ENCODE results near the gene VPREB3. TPM values are rescaled to one million over a fixed set of nuclear protein-coding genes. Genes with fewer than 3 reads are reported as not detected.

VPREB3 gene
- total RNA-seq, 3 donors from 2014 or later (not counting 1 experiment from before 2014, with no cell fraction given) = not detected

DNA sequence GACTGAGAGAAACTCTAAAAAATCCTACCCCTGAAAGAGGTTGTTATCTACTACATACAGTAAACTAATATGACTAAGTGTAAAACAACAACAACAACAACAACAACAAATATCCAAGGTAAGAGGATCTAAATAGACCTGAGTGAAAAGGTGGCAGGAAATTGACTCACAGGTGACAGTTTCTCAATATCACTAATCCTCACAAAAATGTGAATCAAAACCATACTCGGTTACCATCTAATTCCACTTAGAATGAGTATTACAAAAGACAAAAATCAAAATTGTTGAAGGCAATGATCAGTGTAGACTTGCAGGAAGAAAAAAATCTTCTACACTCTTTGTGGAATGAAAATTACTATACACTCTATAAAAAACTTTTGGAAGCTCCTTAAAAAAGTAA is 46.0 kb downstream of the VPREB3 start:
- no peak for ATAC-seq
- Mint-ChIP-seq H3K4me1 (peaks cover 45 to 49% of the 10 kb centered on the region in 2 donors), H3K36me3 (peaks cover 74% of the 10 kb centered on the region), H3K9me3 (no peaks in the 10 kb centered on the region), H3K4me3 (no peak overlapping the region), H3K27me3 (ENCODE audit: low read depth in 2 of 2) (no peaks in the 10 kb centered on the region), H3K27ac (no peak overlapping the region)
- no peak overlapping the region for H3K27ac ChIP-seq (ENCODE audit: low read length)
- no peak overlapping the region for H3K4me3 ChIP-seq (ENCODE audit: low read length)
- H3K9me3 ChIP-seq (ENCODE audit: control insufficient read depth, insufficient read depth, low read length) = no peaks in the 10 kb centered on the region
- H3K4me1 ChIP-seq (ENCODE audit: control insufficient read depth, insufficient read depth, low read length) = no peaks in the 10 kb centered on the region
- no peak for DNase-seq
- peaks cover 84% of the 10 kb centered on the region for H3K36me3 ChIP-seq (ENCODE audit: control insufficient read depth, insufficient read depth, low read length)
- whole genome bisulfite sequencing (ENCODE audit: insufficient coverage) = 80% methylated on average over 1 of the region's 1 CpG
- no peak for TF ChIP-seq CTCF (IDR thresholded peaks at IDR 0.05)
- no peaks in the 10 kb centered on the region for H3K27me3 ChIP-seq (ENCODE audit: control insufficient read depth, insufficient read depth, low read length)
- intact Hi-C loops (cut with micrococcal nuclease) = no loop called here

DNA sequence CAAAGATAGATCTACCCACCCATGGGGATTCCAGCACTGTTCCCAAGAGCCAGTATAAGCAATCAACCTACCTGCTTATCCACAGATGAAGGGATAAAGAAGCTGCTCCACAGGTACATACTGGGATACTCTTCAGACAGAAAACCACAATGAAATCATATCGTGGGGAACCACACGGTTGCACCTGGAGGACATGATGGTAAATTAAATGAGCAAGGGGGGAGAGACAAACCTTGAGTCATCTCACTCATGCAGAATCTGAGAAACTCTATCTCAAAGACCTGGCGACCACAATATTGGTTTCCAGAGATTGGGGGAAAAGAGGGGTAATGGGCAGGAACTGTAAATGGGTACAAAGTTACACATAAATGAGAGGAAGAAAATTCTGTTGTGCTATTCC is 48.9 kb downstream of the VPREB3 start:
- no peak for TF ChIP-seq CTCF (IDR thresholded peaks at IDR 0.05)
- DNase-seq = no peak
- Mint-ChIP-seq H3K27ac (peak overlapping the region; percentile 39 to 54), H3K27me3 (ENCODE audit: low read depth in 2 of 2) (no peaks in the 10 kb centered on the region), H3K4me1 (peaks cover 48 to 55% of the 10 kb centered on the region in 2 donors), H3K4me3 (no peak overlapping the region), H3K36me3 (peaks cover 74% of the 10 kb centered on the region), H3K9me3 (no peaks in the 10 kb centered on the region)
- no peak overlapping the region for H3K4me3 ChIP-seq (ENCODE audit: low read length)
- no peak for ATAC-seq
- WGBS (ENCODE audit: insufficient coverage) = 70% methylated on average over 1 of the region's 3 CpGs
- H3K27me3 ChIP-seq (ENCODE audit: control insufficient read depth, insufficient read depth, low read length) = no peaks in the 10 kb centered on the region
- intact Hi-C loops (cut with micrococcal nuclease) = no loop called here
- H3K36me3 ChIP-seq (ENCODE audit: control insufficient read depth, insufficient read depth, low read length) = peaks cover 88% of the 10 kb centered on the region
- no peaks in the 10 kb centered on the region for H3K4me1 ChIP-seq (ENCODE audit: control insufficient read depth, insufficient read depth, low read length)
- no peaks in the 10 kb centered on the region for H3K9me3 ChIP-seq (ENCODE audit: control insufficient read depth, insufficient read depth, low read length)
- no peak overlapping the region for H3K27ac ChIP-seq (ENCODE audit: low read length)

DNA sequence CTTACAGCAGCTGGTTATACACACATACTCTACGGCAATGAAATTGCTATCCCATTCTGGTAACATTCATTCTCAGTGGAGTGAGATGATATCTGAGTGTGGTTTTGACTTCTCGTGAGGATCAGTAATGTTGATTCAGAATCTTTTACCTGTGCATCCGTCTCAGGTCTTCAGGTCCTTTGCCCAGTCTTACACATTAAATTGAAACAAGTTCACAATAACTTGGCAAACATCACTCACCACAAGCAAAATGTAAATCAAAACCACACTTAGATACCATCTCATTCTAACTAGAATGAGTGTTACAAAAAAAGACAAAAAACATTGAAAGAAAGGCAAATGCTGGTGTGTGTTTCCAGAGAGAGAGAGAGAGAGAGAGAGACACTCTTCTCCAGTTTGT is 49.4 kb downstream of the VPREB3 start:
- Histone ChIP-seq H3K4me1 (ENCODE audit: control insufficient read depth, insufficient read depth, low read length) (no peaks in the 10 kb centered on the region), H3K4me3 (ENCODE audit: low read length) (no peak overlapping the region), H3K9me3 (ENCODE audit: control insufficient read depth, insufficient read depth, low read length) (no peaks in the 10 kb centered on the region), H3K27ac (ENCODE audit: low read length) (no peak overlapping the region), H3K36me3 (ENCODE audit: control insufficient read depth, insufficient read depth, low read length) (peaks cover 89% of the 10 kb centered on the region), H3K27me3 (ENCODE audit: control insufficient read depth, insufficient read depth, low read length) (no peaks in the 10 kb centered on the region)
- peak overlapping the region; percentile 39 to 54 for H3K27ac Mint-ChIP-seq
- WGBS (ENCODE audit: insufficient coverage) = 53% methylated on average over 2 of the region's 3 CpGs
- peak in 1 of 2 donors; percentile 23 for DNase-seq
- TF ChIP-seq CTCF (IDR thresholded peaks at IDR 0.05) = no peak
- peaks cover 74% of the 10 kb centered on the region for H3K36me3 Mint-ChIP-seq
- H3K4me1 Mint-ChIP-seq = peaks cover 43 to 55% of the 10 kb centered on the region in 2 donors
- intact Hi-C loops (cut with micrococcal nuclease) = no loop called here
- H3K27me3 Mint-ChIP-seq (ENCODE audit: low read depth in 2 of 2) = no peaks in the 10 kb centered on the region
- H3K9me3 Mint-ChIP-seq = no peaks in the 10 kb centered on the region
- ATAC-seq = no peak
- H3K4me3 Mint-ChIP-seq = no peak overlapping the region

- DNase-seq (no peak), ATAC-seq (no peak)
- intact Hi-C loops (cut with micrococcal nuclease) = no loop called here
- H3K4me3 Mint-ChIP-seq = no peak overlapping the region
- peaks cover 39 to 55% of the 10 kb centered on the region in 2 donors for H3K4me1 Mint-ChIP-seq
- H3K4me1 ChIP-seq (ENCODE audit: control insufficient read depth, insufficient read depth, low read length) = no peaks in the 10 kb centered on the region
- H3K27me3 ChIP-seq (ENCODE audit: control insufficient read depth, insufficient read depth, low read length) = no peaks in the 10 kb centered on the region
- peaks cover 89% of the 10 kb centered on the region for H3K36me3 ChIP-seq (ENCODE audit: control insufficient read depth, insufficient read depth, low read length)
- no peak for TF ChIP-seq CTCF (IDR thresholded peaks at IDR 0.05)
- peak overlapping the region in 1 of 2 donors; percentile 54 for H3K27ac Mint-ChIP-seq
- H3K36me3 Mint-ChIP-seq = peaks cover 69% of the 10 kb centered on the region
- no peaks in the 10 kb centered on the region for H3K27me3 Mint-ChIP-seq (ENCODE audit: low read depth in 2 of 2)
- no peaks in the 10 kb centered on the region for H3K9me3 ChIP-seq (ENCODE audit: control insufficient read depth, insufficient read depth, low read length)
- H3K4me3 ChIP-seq (ENCODE audit: low read length) = no peak overlapping the region
- H3K9me3 Mint-ChIP-seq = no peaks in the 10 kb centered on the region
- WGBS (ENCODE audit: insufficient coverage) = 91% methylated on average over 5 of the region's 5 CpGs
- H3K27ac ChIP-seq (ENCODE audit: low read length) = no peak overlapping the region
These were observed 50.2 kb downstream of the VPREB3 start for GRCh38 chr22:23704062-23704461.
